Measurements from ENCODE around the gene RTL9. TPM values are rescaled to one million over a fixed set of nuclear protein-coding genes. Genes with fewer than 3 reads are reported as not detected.

Gene RTL9
- total RNA-seq, 1 donor from 2014 or later = not detected

GRCh38 chrX:110318664-110318968, 40.0 kb upstream of the RTL9 start:
- DNase-seq = no peak
- ATAC-seq (ENCODE audit: low read depth) = peak; percentile 25
- H3K27ac Mint-ChIP-seq = peak overlapping the region; percentile 97
- no peak for TF ChIP-seq CTCF (IDR thresholded peaks at IDR 0.05)
- H3K9me3 Mint-ChIP-seq = no peaks in the 10 kb centered on the region
- ChIA-PET POLR2A (interaction anchor here (1.1 to 3.7 kb wide), 6 partner anchors 23 to 1362 kb away, joined by 3 to 14 read pairs (median 4); partner anchors contain the start of gene ALG13), CTCF (no interaction called here)
- no peaks in the 10 kb centered on the region for H3K27me3 Mint-ChIP-seq
- H3K36me3 Mint-ChIP-seq (ENCODE audit: low read depth) = peaks cover 2% of the 10 kb centered on the region
- intact Hi-C loops (cut with micrococcal nuclease) = loop anchor here (1.0 to 5.0 kb wide), 8 partner anchors 22 to 1364 kb away; partner anchors contain the start of genes ALG13, NXT2 and TMEM164
- peaks cover 30% of the 10 kb centered on the region for H3K4me1 Mint-ChIP-seq
- peak overlapping the region; percentile 94 for H3K4me3 Mint-ChIP-seq

DNA sequence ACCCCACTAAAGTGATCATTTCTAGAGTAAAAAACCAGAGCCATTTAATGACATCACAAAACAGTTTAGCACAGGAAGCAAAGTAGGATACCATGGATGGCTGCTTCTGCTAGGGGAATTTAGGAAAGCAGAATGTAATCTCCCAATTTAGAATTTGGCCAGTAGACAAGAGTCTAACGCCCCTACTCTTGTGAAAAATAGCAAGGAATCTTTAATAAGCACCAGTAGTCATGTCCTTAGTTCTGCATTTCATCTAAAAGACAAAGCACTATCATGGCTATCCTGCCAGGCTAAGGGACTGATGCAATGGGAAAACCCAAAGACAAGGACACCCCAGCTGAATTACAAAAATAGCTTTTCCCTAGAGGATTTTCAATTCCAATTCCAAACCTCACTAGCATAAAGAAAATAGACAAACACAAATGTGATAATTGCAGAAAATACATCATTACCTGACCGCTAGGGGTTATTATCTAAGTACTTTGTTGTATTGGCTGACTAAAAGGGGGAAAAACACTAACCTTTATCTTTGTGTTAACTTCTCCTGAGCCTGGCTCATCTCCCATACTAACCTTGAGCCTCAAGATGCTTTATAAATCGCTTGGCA, 38.2 kb upstream of the RTL9 start:
- intact Hi-C loops (cut with micrococcal nuclease) = no loop called here
- no peak for TF ChIP-seq CTCF (IDR thresholded peaks at IDR 0.05)
- CTCF ChIA-PET = no interaction called here
- POLR2A ChIA-PET = no interaction called here
- Mint-ChIP-seq H3K27me3 (no peaks in the 10 kb centered on the region), H3K27ac (no peak overlapping the region), H3K9me3 (no peaks in the 10 kb centered on the region), H3K4me3 (no peak overlapping the region), H3K4me1 (peaks cover 20% of the 10 kb centered on the region), H3K36me3 (ENCODE audit: low read depth) (peaks cover 2% of the 10 kb centered on the region)
- no peak for ATAC-seq (ENCODE audit: low read depth)
- DNase-seq = no peak

GRCh38 chrX:110321081-110321480, 37.6 kb upstream of the RTL9 start:
- H3K27me3 Mint-ChIP-seq = no peaks in the 10 kb centered on the region
- H3K36me3 Mint-ChIP-seq (ENCODE audit: low read depth) = peaks cover 2% of the 10 kb centered on the region
- H3K27ac Mint-ChIP-seq = no peak overlapping the region
- H3K9me3 Mint-ChIP-seq = no peaks in the 10 kb centered on the region
- H3K4me1 Mint-ChIP-seq = peaks cover 15% of the 10 kb centered on the region
- no peak overlapping the region for H3K4me3 Mint-ChIP-seq
- ChIA-PET CTCF (interaction anchor here (0.6 to 1.0 kb wide), 2 partner anchors 9 to 238 kb away, joined by 3 read pairs; no protein-coding TSS in a partner anchor), POLR2A (no interaction called here)
- no peak for TF ChIP-seq CTCF (IDR thresholded peaks at IDR 0.05)
- DNase-seq (no peak), ATAC-seq (ENCODE audit: low read depth) (no peak)
- intact Hi-C loops (cut with micrococcal nuclease) = no loop called here

DNA sequence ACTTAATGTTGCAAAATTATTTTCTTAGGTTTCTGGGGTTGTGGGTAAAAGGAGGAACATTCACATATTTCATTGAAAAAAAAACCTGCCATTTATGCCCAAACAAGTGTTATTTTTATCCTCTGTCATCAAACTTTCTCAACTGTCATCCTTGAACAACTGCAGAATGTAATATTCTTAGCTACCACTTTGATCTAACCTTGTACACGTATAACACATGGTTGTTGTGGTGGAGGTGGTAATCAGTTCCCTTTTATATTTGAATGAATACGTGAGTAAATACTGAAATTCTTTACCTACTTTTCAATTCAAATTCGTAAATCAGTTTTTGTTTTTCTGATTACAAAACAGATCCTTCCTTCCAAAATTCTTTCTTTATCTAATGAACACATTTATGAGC, 37.0 kb upstream of the RTL9 start:
- Mint-ChIP-seq H3K27me3 (no peaks in the 10 kb centered on the region), H3K4me3 (no peak overlapping the region), H3K36me3 (ENCODE audit: low read depth) (peaks cover 2% of the 10 kb centered on the region), H3K27ac (no peak overlapping the region), H3K9me3 (no peaks in the 10 kb centered on the region), H3K4me1 (peaks cover 12% of the 10 kb centered on the region)
- POLR2A ChIA-PET = no interaction called here
- no peak for TF ChIP-seq CTCF (IDR thresholded peaks at IDR 0.05)
- ATAC-seq (ENCODE audit: low read depth) = no peak
- intact Hi-C loops (cut with micrococcal nuclease) = no loop called here
- no peak for DNase-seq
- CTCF ChIA-PET = interaction anchor here (0.6 to 1.0 kb wide), 2 partner anchors 8 to 239 kb away, joined by 3 read pairs; no protein-coding TSS in a partner anchor

- TF ChIP-seq CTCF (IDR thresholded peaks at IDR 0.05) = no peak
- intact Hi-C loops (cut with micrococcal nuclease) = no loop called here
- H3K9me3 Mint-ChIP-seq = no peaks in the 10 kb centered on the region
- DNase-seq (no peak), ATAC-seq (ENCODE audit: low read depth) (no peak)
- no peaks in the 10 kb centered on the region for H3K27me3 Mint-ChIP-seq
- ChIA-PET POLR2A (no interaction called here), CTCF (no interaction called here)
- H3K27ac Mint-ChIP-seq = no peak overlapping the region
- peaks cover 10% of the 10 kb centered on the region for H3K4me1 Mint-ChIP-seq
- no peak overlapping the region for H3K4me3 Mint-ChIP-seq
- no peaks in the 10 kb centered on the region for H3K36me3 Mint-ChIP-seq (ENCODE audit: low read depth)
Observed at GRCh38 chrX:110322603-110323002, 36.0 kb upstream of the RTL9 start.

Data from activated B cell treated with CpG ODN at 0.5 μM for 24 hours (primary cell).